GM12873 (cell line): ENCODE results near the gene DEGS1.

Source experiments
- CTCF ChIP-seq: IDR thresholded peaks from 2 replicates; pipeline ENCODE4 v1.5.1; 2012; ENCODE audit warnings: low read depth, mild to moderate bottlenecking, moderate library complexity, low read length, control low read depth; ENCODE audit not compliant: insufficient read depth; ENCODE audit errors: missing control alignments

The DEGS1 gene

GRCh38 chr1:224192082-224192788 lies 9.2 kb downstream of the DEGS1 start:
- TF ChIP-seq CTCF, result no peak

GRCh38 chr1:224193319-224193966 lies 10.4 kb downstream of the DEGS1 start:
- TF ChIP-seq CTCF, result no peak

GRCh38 chr1:224196813-224197600 lies 14.0 kb downstream of the DEGS1 start:
- no peak for TF ChIP-seq CTCF

- TF ChIP-seq CTCF, result no peak
These were observed 15.5 kb downstream of the DEGS1 start for GRCh38 chr1:224198572-224198971.

DNA sequence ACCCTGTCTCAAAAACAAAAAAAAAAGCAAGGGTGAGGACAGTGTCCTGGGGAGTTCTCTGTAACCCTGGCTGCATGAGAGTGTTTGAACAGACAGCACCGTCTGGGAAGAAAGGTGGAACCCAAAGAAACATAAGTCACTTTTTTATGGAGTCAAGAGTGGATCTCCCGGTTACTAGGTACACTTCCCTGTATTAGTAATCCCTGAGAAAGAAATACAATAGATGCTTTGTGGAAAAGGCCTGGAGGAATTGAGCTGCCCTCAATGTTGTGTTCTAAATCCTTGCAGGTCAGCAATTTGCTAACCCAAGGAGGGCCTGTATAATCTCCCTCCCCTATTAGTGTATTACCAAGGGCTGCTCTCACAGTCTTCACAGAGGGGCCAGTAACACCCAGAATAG lies 16.6 kb downstream of the DEGS1 start:
- TF ChIP-seq CTCF, result no peak

- no peak for TF ChIP-seq CTCF
These were observed 18.3 kb downstream of the DEGS1 start for GRCh38 chr1:224201383-224201782.

DNA sequence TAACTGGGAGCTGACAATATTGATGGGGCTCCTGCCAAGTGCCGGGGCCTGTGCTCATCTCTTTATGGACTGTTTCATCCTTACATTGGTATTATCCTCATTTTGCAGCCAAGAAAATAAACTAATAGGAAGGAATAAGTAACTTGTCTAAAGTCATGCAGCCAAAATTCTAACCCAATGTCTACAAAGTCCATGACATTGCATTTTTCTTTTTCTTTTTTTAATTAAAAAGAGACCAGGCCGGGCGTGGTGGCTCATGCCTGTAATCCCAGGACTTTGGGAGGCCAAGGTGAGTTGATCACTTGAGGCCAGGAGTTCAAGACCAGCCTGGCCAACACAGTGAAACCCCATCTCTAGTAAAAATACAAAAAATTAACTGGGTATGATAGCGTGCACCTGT lies 18.8 kb downstream of the DEGS1 start:
- no peak for TF ChIP-seq CTCF
